ENCODE data around the gene FMN1. TPM values are rescaled to one million over a fixed set of nuclear protein-coding genes. Genes with fewer than 3 reads are reported as not detected.

The FMN1 gene
- total and polyA plus RNA-seq, 2 donors from 2014 or later = 0.71 to 44.8 TPM

GRCh38 chr15:32998979-32999672 lies 195.4 kb downstream of the FMN1 start:
- H3K4me1 ChIP-seq (ENCODE audit: control insufficient read depth in 2 of 3, insufficient read depth in 2 of 3, low read depth in 1 of 3, low read length in 3 of 3) = no peaks in the 10 kb centered on the region
- no peak overlapping the region for H3K4me3 ChIP-seq (ENCODE audit: low read length in 3 of 3)
- DNase-seq = no peak
- FAIRE-seq = no peak
- H3K9ac ChIP-seq (ENCODE audit: low read length in 3 of 3) = no peak overlapping the region
- H3K36me3 ChIP-seq (ENCODE audit: control insufficient read depth in 2 of 3, insufficient read depth in 3 of 3, low read length in 3 of 3) = no peaks in the 10 kb centered on the region
- TF ChIP-seq CTCF (IDR thresholded peaks at IDR 0.05; ENCODE audit: borderline replicate concordance, extremely low read depth, insufficient read depth) = no peak
- no peaks in the 10 kb centered on the region for H3K9me3 ChIP-seq (ENCODE audit: control insufficient read depth in 2 of 3, insufficient read depth in 1 of 3, low read length in 3 of 3)
- intact Hi-C loops (cut with DNase I) = no loop called here
- H3K27me3 ChIP-seq (ENCODE audit: control insufficient read depth, insufficient read depth, low read length) = no peaks in the 10 kb centered on the region
- H3K27ac ChIP-seq (ENCODE audit: low read depth in 2 of 2, low read length in 2 of 2) = no peak overlapping the region

DNA sequence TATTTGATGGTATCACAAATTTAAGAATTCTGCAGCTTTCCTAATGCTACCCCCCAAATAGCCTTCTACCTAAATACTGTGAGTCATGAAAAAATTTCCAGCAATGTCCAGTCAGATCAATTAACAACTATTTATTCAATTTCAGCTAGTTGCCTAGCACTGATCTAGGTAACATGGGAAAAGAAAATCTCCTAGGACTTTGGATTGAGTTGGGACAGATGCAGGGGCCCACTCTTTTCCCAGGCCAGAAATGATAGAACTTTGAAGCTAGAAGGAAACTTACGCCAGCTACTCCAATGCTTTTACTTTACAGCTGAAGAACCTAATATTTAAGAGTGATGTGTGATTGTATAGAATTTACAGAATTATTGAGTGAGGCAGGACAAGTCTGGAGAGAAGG lies 196.3 kb downstream of the FMN1 start:
- no peak for FAIRE-seq
- Histone ChIP-seq H3K9me3 (ENCODE audit: control insufficient read depth in 2 of 3, insufficient read depth in 1 of 3, low read length in 3 of 3) (no peaks in the 10 kb centered on the region), H3K27ac (ENCODE audit: low read depth in 2 of 2, low read length in 2 of 2) (no peak overlapping the region), H3K27me3 (ENCODE audit: control insufficient read depth, insufficient read depth, low read length) (no peaks in the 10 kb centered on the region), H3K4me1 (ENCODE audit: control insufficient read depth in 2 of 3, insufficient read depth in 2 of 3, low read depth in 1 of 3, low read length in 3 of 3) (no peaks in the 10 kb centered on the region), H3K9ac (ENCODE audit: low read length in 3 of 3) (no peak overlapping the region), H3K4me3 (ENCODE audit: low read length in 3 of 3) (no peak overlapping the region), H3K36me3 (ENCODE audit: control insufficient read depth in 2 of 3, insufficient read depth in 3 of 3, low read length in 3 of 3) (no peaks in the 10 kb centered on the region)
- TF ChIP-seq CTCF (IDR thresholded peaks at IDR 0.05; ENCODE audit: borderline replicate concordance, extremely low read depth, insufficient read depth) = no peak
- intact Hi-C loops (cut with DNase I) = no loop called here
- DNase-seq = no peak

DNA sequence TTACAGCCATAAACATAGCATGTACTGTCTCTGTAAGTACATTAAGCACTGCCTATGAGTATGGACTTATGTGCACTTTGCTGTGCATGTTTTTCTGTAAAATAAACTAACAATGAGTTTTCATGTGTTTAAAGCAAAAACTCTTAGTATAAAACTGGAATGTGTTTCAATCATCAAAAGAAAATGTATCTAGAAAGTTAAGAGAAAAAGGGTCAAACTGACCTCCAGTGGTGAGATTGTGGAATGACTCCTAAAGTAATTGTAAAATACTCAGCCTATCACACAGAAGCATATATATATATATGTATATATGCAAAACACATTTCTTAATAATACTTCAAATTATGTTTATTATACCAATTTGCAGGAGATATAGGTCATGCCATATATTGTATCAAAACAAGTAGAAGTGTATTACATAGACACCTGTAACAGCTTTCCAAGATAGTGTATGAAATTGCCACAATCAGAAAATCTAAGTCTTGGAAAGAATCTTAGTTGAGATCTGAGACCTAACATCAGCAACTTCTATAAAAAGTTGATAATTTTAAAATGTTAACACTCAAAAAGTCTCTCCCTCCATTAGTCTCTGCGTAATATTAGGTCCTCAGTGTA lies 199.6 kb downstream of the FMN1 start:
- intact Hi-C loops (cut with DNase I) = no loop called here
- peak; percentile 51 for TF ChIP-seq CTCF (IDR thresholded peaks at IDR 0.05; ENCODE audit: borderline replicate concordance, extremely low read depth, insufficient read depth)
- Histone ChIP-seq H3K36me3 (ENCODE audit: control insufficient read depth in 2 of 3, insufficient read depth in 3 of 3, low read length in 3 of 3) (no peaks in the 10 kb centered on the region), H3K9ac (ENCODE audit: low read length in 3 of 3) (no peak overlapping the region), H3K27me3 (ENCODE audit: control insufficient read depth, insufficient read depth, low read length) (no peaks in the 10 kb centered on the region), H3K4me1 (ENCODE audit: control insufficient read depth in 2 of 3, insufficient read depth in 2 of 3, low read depth in 1 of 3, low read length in 3 of 3) (no peaks in the 10 kb centered on the region), H3K27ac (ENCODE audit: low read depth in 2 of 2, low read length in 2 of 2) (no peak overlapping the region), H3K4me3 (ENCODE audit: low read length in 3 of 3) (no peak overlapping the region), H3K9me3 (ENCODE audit: control insufficient read depth in 2 of 3, insufficient read depth in 1 of 3, low read length in 3 of 3) (no peaks in the 10 kb centered on the region)
- peak; percentile 97 for FAIRE-seq
- DNase-seq = peak in 2 of 5 donors; percentile 50 to 68
